Measurements from ENCODE around the gene PIAS2. TPM values are rescaled to one million over a fixed set of nuclear protein-coding genes. Genes with fewer than 3 reads are reported as not detected.
"Not testable (repeated sequence)": the region's sequence is repeated elsewhere in the genome, so short reads cannot be mapped to it uniquely, and the experiment has no call there.

PIAS2 gene
- total RNA-seq, 1 donor from 2014 or later = 24.5 TPM

DNA sequence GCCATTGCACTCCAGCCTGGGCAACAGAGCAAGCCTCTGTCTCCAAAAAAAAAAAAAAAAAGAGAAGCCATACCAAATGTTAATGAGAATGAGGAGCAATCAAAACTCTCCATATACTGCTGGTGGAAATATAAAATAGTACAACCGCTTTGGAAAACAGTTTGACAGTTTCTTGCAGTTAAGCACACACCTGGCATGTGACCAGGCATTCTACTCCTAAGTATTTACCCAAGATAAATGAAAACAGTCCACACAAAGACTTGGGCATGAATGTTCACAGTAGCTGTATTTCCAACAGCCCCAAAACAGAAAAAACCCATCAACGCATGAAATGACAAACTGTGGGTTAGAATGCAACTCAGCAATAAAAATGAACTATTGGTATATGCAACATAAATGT is 84.5 kb downstream of the PIAS2 start:
- Mint-ChIP-seq H3K4me1 (ENCODE audit: low read depth, unreplicated experiment) (no peaks in the 10 kb centered on the region), H3K36me3 (ENCODE audit: unreplicated experiment) (no peaks in the 10 kb centered on the region)

DNA sequence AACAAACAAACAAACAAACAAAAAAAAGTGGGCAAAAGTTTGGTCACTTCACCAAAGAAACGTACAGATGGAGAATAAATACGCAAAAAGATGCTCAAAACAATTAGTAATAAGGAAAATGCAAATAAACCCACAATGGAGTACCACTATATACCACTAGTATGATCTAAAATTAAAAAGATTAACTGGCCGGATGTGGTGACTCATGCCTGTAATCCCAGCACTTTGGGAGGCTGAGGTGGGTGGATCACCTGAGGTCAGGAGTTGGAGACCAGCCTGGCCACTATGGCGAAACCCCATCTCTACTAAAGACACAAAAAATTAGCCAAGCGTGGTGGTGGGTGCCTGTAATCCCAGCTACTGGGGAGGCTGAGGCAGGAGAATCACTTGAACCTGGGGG is 84.9 kb downstream of the PIAS2 start:
- not testable (repeated sequence) for H3K36me3 Mint-ChIP-seq (ENCODE audit: unreplicated experiment); H3K27ac Mint-ChIP-seq (ENCODE audit: unreplicated experiment); H3K27me3 Mint-ChIP-seq (ENCODE audit: unreplicated experiment); H3K4me3 Mint-ChIP-seq (ENCODE audit: unreplicated experiment); H3K4me1 Mint-ChIP-seq (ENCODE audit: low read depth, unreplicated experiment); H3K9me3 Mint-ChIP-seq (ENCODE audit: unreplicated experiment); DNase-seq

More for the DNA sequence above, 84.5 kb downstream of the PIAS2 start:
- Mint-ChIP-seq H3K27ac (ENCODE audit: unreplicated experiment) (no peak overlapping the region), H3K27me3 (ENCODE audit: unreplicated experiment) (no peaks in the 10 kb centered on the region), H3K4me3 (ENCODE audit: unreplicated experiment) (no peak overlapping the region), H3K9me3 (ENCODE audit: unreplicated experiment) (no peaks in the 10 kb centered on the region)
- TF ChIP-seq, protein P1, sequence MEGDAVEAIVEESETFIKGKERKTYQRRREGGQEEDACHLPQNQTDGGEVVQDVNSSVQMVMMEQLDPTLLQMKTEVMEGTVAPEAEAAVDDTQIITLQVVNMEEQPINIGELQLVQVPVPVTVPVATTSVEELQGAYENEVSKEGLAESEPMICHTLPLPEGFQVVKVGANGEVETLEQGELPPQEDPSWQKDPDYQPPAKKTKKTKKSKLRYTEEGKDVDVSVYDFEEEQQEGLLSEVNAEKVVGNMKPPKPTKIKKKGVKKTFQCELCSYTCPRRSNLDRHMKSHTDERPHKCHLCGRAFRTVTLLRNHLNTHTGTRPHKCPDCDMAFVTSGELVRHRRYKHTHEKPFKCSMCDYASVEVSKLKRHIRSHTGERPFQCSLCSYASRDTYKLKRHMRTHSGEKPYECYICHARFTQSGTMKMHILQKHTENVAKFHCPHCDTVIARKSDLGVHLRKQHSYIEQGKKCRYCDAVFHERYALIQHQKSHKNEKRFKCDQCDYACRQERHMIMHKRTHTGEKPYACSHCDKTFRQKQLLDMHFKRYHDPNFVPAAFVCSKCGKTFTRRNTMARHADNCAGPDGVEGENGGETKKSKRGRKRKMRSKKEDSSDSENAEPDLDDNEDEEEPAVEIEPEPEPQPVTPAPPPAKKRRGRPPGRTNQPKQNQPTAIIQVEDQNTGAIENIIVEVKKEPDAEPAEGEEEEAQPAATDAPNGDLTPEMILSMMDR (IDR thresholded peaks at IDR 0.05; ENCODE audit: partially characterized antibody, unreplicated experiment) = no peak
- no peak for DNase-seq

DNA sequence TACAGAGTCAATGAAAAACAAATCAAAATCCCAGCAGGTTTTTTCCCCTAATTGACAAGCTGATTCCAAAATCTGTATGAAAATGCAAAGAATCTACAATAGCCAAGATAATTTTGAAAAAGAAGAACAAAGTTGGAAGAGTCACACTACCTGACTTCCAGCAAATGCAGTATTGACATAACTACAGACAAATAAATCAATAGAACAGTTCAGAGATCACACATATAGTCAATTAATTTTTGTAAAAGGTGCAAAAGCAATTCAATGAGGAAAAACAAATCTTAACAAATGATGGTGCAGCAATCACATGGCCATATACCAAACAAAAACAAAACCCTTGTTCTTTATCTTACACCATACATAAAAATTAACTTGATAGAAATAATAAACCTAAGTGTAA is 85.9 kb downstream of the PIAS2 start:
- no peak for DNase-seq
- no peaks in the 10 kb centered on the region for H3K4me1 Mint-ChIP-seq (ENCODE audit: low read depth, unreplicated experiment)
- no peak overlapping the region for H3K27ac Mint-ChIP-seq (ENCODE audit: unreplicated experiment)
- TF ChIP-seq, protein P1 (IDR thresholded peaks at IDR 0.05; ENCODE audit: partially characterized antibody, unreplicated experiment) = no peak
- H3K4me3 Mint-ChIP-seq (ENCODE audit: unreplicated experiment) = no peak overlapping the region
- H3K27me3 Mint-ChIP-seq (ENCODE audit: unreplicated experiment) = no peaks in the 10 kb centered on the region
- no peaks in the 10 kb centered on the region for H3K9me3 Mint-ChIP-seq (ENCODE audit: unreplicated experiment)
- H3K36me3 Mint-ChIP-seq (ENCODE audit: unreplicated experiment) = no peaks in the 10 kb centered on the region

DNA sequence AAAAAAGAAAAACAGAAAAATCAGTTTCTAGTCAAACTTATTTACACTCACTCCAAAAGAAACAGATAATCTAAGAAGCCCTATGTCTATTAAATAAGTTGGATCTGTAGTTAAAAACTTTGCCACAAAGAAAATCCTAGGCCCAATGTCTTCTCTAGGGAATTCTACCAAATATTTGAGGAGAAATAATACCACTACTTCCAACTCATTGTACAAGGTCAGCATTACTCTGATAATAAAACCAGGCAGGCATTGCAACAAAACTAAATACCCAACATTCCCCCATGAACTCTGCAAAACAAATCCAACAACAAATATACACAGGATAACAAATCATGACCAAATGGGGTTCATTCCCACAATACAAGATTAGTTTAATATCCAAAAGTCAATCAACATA is 86.7 kb downstream of the PIAS2 start:
- Mint-ChIP-seq H3K36me3 (ENCODE audit: unreplicated experiment) (no peaks in the 10 kb centered on the region), H3K4me1 (ENCODE audit: low read depth, unreplicated experiment) (no peaks in the 10 kb centered on the region), H3K4me3 (ENCODE audit: unreplicated experiment) (no peak overlapping the region), H3K27me3 (ENCODE audit: unreplicated experiment) (no peaks in the 10 kb centered on the region), H3K9me3 (ENCODE audit: unreplicated experiment) (no peaks in the 10 kb centered on the region), H3K27ac (ENCODE audit: unreplicated experiment) (no peak overlapping the region)
- DNase-seq = no peak
- TF ChIP-seq, protein P1 (IDR thresholded peaks at IDR 0.05; ENCODE audit: partially characterized antibody, unreplicated experiment) = no peak

DNA sequence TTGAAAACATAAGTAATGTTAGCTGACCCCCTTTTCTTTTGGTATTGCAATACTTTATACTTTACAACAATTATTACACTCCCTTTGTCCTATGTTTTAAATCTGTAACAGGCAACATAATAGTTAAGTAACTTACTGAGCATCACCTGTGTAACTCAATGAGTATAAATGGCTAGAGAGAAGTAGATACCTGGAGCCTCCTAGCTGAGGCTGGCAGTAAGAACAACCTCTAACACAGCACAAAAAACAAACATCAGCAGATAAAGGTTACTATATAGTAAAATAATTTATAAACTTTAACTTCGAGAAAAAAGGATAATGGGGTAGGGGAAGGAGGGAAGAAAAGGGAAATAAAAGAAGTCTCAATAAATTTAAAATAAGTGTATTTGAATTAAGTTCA is 87.4 kb downstream of the PIAS2 start:
- H3K4me3 Mint-ChIP-seq (ENCODE audit: unreplicated experiment) = no peak overlapping the region
- TF ChIP-seq, protein P1 (IDR thresholded peaks at IDR 0.05; ENCODE audit: partially characterized antibody, unreplicated experiment) = no peak
- H3K9me3 Mint-ChIP-seq (ENCODE audit: unreplicated experiment) = no peaks in the 10 kb centered on the region
- DNase-seq = no peak
- no peak overlapping the region for H3K27ac Mint-ChIP-seq (ENCODE audit: unreplicated experiment)
- H3K36me3 Mint-ChIP-seq (ENCODE audit: unreplicated experiment) = no peaks in the 10 kb centered on the region
- no peaks in the 10 kb centered on the region for H3K4me1 Mint-ChIP-seq (ENCODE audit: low read depth, unreplicated experiment)
- no peaks in the 10 kb centered on the region for H3K27me3 Mint-ChIP-seq (ENCODE audit: unreplicated experiment)

DNA sequence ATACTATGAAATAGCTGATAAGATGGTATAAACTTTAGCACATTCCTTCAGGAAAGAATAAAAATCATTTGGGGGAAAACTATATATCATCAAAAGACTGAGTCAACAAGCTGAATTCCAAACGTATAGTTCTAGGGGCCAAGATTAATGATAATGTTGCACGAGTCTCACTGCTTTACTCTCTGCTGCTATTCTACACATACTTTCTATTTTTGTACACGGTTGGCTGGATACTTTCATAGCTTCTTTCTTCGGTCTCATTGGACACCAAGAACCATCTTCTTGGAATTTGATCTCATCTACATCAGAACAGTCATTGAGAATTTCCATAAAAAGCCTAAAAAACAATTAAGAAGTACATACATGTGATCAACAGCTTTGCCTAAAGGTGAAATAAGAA is 87.8 kb downstream of the PIAS2 start:
- TF ChIP-seq, protein P1 (IDR thresholded peaks at IDR 0.05; ENCODE audit: partially characterized antibody, unreplicated experiment) = no peak
- no peak for DNase-seq
- Mint-ChIP-seq H3K36me3 (ENCODE audit: unreplicated experiment) (no peaks in the 10 kb centered on the region), H3K27me3 (ENCODE audit: unreplicated experiment) (no peaks in the 10 kb centered on the region), H3K4me3 (ENCODE audit: unreplicated experiment) (no peak overlapping the region), H3K9me3 (ENCODE audit: unreplicated experiment) (no peaks in the 10 kb centered on the region), H3K4me1 (ENCODE audit: low read depth, unreplicated experiment) (no peaks in the 10 kb centered on the region), H3K27ac (ENCODE audit: unreplicated experiment) (no peak overlapping the region)

Data from glutamatergic neuron (in vitro differentiated cells).